Fibroblast of peridontal ligament (primary cell): ENCODE data around the gene PPP1R27.

Experiments
- DNase-seq: peaks from one replicate; pipeline ENCODE4 v3.0.0-alpha.2; 2010; ENCODE audit errors: extremely low read depth

Gene PPP1R27

DNA sequence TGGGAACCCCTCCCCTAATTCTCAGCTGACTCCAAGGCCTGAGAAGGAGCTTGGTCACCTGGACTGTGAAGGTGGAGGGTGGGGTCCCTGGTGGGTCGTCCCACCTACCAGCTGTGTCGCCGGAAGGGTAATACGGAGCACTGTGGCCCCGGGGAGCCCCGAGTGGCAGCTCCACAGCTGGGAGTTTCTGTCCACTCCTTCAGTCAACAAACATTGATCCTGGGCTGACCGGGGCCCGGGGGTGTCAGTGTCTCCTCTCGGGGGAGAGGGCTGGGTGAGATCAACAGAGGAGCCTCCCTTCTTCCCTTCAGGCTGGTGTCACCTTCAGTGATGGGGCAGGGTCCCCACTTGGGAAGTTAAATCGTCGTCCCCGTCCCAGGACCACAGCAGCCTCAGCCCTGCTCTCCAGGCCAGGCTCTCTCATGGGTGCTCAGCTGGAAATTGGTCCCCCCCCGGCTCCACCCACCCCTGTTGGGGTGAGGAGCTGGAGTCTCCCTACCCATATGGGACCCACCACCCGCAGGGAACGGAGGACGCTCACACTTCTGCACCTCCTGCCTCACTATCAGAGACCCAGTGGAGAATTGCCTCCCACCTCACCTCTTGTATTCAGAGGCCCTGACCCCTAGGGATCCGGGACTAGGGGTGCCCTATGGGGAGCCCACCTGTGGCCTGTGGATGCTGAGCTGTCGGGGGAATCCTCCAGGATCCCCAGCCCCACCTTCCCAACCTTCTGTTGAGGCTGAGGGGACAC is 29.0 kb downstream of the PPP1R27 start:
- no peak for DNase-seq

DNA sequence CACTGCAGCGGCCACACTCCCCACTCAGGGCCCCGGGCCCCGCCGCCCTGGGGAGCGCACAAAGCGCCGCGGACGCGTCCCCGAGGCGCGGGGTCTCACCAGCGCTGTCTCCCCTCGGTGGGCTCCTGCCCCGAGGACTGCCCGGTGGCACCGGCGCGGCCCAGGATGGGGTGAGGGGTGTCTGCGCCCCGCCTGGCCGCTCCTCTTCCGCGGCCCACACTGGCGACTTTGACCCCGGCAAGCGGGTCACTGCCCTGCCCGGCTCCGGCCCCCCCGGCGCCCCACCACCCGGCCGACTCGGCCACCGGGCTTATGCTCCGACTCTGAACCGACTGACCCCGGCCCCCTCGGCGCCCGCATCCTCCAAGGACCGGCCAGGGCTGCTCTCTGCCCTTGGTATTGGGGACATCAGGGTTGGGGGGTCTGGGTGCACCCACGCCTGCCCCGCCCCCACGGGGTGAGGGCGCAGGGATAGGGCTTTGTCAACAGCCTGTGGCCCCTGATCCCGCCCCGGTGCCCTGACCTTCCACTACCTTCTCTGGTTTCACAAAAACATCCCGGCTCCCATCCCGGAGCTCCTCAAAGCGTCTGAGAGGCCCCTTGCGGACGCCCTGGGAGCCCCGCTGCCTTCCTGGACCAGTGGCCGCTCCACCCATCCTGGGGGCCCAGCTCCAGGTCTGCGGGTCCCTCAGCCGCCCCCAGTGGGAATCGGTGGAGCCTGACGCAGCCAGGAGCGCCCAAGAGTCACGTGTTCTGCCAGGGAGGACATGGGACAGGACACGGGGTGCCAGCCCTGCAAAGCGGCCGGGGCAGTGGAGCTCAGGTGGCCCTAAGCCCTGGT is 30.1 kb downstream of the PPP1R27 start:
- DNase-seq, result no peak

DNA sequence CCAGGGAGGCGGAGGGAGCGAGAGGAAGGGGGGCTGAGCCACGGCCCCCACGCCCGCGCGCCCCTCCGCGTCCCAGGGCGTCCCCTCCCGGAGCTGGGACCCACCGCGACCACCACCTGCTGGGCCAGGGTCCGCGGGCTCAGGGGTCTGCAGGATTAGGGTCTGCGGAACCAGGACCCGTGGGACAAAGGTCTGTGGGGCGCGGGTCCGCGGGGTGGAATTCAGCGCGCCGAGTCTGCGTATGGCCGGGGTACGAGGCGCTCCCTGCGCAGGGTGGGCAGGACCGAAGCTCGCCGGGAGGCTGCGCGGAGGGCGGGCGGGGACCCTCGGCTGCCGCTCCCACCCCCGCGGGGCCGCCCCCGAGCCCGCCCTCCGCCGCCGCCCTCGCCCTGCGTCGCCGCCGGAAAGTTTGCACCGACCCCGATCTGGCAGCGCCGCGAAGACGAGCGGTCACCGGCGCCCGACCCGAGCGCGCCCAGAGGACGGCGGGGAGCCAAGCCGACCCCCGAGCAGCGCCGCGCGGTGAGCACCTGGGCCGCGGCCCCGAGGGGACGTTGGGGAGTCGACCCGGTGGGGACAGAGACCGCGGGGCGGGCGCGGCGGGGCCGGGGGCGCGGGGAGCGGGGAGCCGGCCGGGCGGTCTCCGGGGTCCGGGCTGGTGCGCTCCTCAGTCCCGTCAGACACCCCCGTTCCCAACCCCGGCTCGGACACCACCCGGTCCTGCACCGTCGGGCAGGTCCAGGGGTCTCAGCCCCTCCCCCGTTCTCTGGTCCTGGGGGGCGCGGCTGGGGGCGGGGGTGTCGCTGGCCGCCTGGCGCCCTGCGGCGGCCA is 30.9 kb downstream of the PPP1R27 start, which contains the start of gene GCGR:
Gene GCGR, plus strand, starts transcription at position 423 of the 831 bp plus-strand sequence. CDS start 4,869 bp downstream, outside the sequence.
- DNase-seq, result no peak

DNA sequence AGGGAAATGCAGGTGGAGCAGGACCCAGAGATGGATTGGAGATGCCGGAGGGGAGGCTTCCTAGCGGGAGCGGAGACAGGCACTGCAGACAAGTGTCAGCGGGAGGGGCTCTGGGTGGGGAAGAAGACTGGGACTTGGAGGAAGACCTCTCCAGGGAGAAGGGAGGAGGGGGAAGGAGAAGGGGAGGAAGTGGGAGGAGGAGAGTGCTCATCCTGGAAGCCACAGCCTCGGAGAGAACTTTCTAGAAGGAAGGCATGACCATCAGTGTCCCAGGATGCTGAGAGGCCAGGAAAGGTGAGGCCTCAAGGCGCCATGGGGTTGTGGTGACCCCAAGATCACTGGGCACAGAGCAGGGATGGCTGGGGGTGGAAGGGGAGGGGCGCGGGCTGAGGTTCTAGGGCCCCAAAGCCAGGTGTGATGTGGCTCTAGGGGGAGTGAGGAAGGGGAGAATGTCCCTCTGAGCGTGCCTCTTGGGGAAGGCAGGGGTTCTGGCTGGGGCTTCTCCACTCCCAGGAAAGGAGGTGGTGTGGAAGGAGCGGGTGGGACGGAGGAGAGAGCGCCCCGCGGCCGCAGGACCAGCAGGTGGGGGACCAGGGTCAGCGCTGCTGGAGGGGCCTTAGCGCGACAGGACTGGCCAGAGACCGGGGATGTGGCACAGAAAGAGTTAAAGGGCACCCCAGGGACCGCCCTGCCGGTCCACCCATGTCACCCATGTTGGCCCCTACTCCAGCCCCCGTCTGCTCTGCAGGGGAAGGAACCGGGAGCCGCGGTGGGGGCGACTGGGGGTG is 31.8 kb downstream of the PPP1R27 start:
- DNase-seq, result no peak

DNA sequence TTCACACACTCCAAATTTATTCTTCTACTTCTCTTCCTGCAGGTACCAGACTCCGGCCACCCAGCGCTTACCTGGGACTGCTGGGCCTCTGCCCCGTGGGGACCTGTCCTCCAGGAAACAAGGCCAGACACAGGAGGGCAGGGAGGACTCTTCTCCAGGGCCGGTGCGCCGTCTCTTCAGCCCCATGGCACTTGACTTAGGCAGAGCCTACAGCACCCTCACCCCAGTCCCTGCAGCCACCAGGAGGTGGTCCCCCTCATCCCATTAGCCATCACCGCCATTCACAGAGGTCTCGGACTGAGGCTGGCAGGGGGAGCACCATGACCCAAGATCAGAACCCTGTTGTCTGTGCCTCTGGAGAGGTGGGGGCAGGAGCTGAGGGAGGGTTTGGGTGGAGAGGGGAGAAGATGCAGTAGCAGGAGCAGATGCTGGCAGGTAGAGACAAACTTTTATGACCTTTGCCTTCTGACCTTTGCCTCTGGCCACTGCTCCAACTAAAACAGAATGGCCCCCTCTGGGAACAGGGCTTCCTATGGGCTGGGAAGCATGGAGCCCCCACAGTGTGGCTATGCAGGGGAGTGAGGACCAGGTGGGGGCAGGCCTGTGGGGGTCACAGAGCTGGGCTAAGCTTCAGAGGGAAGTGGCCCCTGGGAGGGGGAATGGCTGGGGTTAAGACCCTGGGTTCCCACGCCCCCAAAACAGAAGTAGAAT is 32.6 kb downstream of the PPP1R27 start:
- no peak for DNase-seq

DNA sequence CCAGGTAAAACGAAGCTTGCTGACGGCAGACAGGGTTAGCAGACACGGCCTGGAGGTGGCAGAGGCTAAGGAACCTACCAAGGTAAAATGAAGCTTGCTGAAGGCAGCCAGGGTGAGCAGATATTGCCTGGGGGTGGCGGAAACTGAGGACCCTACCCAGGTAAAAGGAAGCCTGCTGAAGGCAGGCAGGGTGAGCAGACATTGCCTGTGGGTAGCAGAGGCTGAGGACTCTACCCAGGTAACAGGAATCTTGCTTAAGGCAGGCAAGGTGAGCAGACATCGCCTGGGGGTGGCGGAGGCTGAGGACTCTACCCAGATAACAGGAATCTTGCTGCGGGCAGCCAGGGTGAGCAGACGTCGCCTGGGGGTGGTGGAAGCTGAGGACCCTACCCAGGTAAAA is 33.5 kb downstream of the PPP1R27 start:
- no peak for DNase-seq

DNA sequence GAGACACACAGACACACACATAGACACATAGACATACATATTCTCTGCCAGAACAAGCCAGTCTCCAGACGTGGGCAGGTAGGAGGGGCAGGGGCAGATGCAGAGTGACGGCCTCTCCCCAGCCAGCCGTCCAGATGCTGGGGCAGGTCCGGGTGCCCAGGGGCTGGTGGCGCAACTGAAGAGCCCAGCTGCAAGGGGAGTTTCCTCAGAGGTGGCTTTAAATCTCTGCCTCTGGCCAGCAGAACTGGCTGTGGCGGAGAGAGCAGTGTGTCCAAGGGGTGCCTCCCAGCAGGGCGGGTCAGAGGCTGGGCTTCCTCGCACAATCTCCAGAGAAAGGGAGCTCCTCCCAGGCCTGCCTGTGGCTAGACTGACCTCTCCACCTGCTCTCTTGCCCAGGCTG is 40.3 kb downstream of the PPP1R27 start:
- DNase-seq, result no peak

DNA sequence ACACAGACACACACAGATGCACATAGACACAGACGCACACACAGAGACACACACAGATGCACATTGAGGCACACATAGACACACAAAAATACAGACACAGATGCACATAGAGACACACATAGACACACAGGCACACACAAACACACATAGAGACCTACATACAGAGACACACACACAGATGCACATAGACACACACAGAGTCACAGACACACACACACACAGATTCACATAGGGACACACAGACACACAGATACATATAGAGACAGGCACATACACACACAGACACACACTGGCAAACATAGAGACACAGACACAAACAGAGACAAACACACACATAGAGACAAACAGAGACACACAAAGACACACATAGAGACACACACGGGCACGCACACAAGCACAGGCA is 40.8 kb downstream of the PPP1R27 start:
- no peak for DNase-seq

DNA sequence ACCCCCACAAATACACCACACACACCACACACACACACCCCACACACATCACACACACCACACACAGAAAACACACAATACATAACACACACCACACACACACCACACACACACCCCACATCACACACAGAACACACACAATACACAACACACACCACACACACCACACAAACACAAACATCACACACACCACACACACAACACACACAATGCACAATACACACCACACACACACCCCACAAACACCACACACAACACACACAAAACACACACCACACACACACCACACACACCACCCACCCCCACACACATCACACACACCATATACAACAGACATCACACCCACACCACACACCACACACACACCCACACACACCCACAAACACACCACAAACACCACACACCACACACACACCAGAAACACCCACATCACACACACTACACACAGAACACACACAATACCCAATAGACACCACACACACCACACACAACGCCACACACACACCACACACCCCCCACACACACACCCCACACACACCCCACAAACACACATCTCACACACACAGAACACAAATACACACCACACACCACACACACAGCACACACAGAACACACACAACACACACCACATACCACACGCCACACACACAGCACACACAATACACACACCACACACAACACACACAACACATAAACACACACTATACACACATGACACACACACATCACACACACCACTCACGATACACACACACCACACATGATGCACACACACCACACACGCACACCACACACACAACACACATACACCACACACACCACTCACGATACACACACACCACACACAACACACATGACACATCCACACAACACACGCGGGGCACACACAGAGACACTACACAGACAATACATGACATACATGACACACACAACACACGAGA is 41.9 kb downstream of the PPP1R27 start:
- no peak for DNase-seq
